HEK293 (cell line): ENCODE results near the gene CDC42EP3.

Experiments
- TCF7L2 ChIP-seq: IDR thresholded peaks from 2 replicates; pipeline ENCODE4 v1.6.1; 2011; ENCODE audit warnings: low read depth, mild to moderate bottlenecking, inconsistent platforms, low read length, moderate library complexity, borderline replicate concordance
- ZBTB1 ChIP-seq: fragments of 450-650 bp; formaldehyde crosslinking; IDR thresholded peaks from 2 replicates; pipeline ENCODE4 v1.5.1; 2016; ENCODE audit warnings: missing biosample characterization, missing genetic modification characterization
- ZBTB17 ChIP-seq: fragments of 450-650 bp; formaldehyde crosslinking; IDR thresholded peaks from 2 replicates; pipeline ENCODE4 v1.5.1; 2016; ENCODE audit warnings: missing biosample characterization, missing genetic modification characterization
- ZFP37 ChIP-seq: fragments of 450-650 bp; formaldehyde crosslinking; IDR thresholded peaks from 2 replicates; pipeline ENCODE4 v1.5.1; 2016; ENCODE audit warnings: missing biosample characterization, missing genetic modification characterization
- ZNF239 ChIP-seq: fragments of 450-650 bp; formaldehyde crosslinking; IDR thresholded peaks from 2 replicates; pipeline ENCODE4 v1.5.1; 2016; ENCODE audit warnings: missing biosample characterization, missing genetic modification characterization
- ZNF473 ChIP-seq: fragments of 450-650 bp; formaldehyde crosslinking; IDR thresholded peaks from 2 replicates; pipeline ENCODE4 v1.5.1; 2017; ENCODE audit warnings: missing biosample characterization, missing genetic modification characterization
- ZNF654 ChIP-seq: fragments of 450-650 bp; formaldehyde crosslinking; IDR thresholded peaks from 2 replicates; pipeline ENCODE4 v1.5.1; 2016; ENCODE audit warnings: low read depth, missing biosample characterization, missing genetic modification characterization
- TF ChIP-seq, protein P1 (sequence below): fragments of 450-650 bp; formaldehyde crosslinking; IDR thresholded peaks from 2 replicates; pipeline ENCODE4 v1.5.1; 2016; ENCODE audit warnings: missing biosample characterization, missing genetic modification characterization
- TF ChIP-seq, protein P2 (sequence below): fragments of 450-650 bp; formaldehyde crosslinking; IDR thresholded peaks from 2 replicates; pipeline ENCODE4 v1.5.1; 2016; ENCODE audit warnings: missing biosample characterization, missing genetic modification characterization
- TF ChIP-seq, protein P3 (sequence below): fragments of 450-650 bp; formaldehyde crosslinking; IDR thresholded peaks from 2 replicates; pipeline ENCODE4 v1.5.1; 2016; ENCODE audit warnings: missing biosample characterization, missing genetic modification characterization
- TF ChIP-seq, protein P4 (sequence below): fragments of 450-650 bp; formaldehyde crosslinking; optimal IDR thresholded peaks from 2 replicates; pipeline ENCODE3; 2016; ENCODE audit warnings: missing biosample characterization, mild to moderate bottlenecking, missing genetic modification characterization

DNA sequence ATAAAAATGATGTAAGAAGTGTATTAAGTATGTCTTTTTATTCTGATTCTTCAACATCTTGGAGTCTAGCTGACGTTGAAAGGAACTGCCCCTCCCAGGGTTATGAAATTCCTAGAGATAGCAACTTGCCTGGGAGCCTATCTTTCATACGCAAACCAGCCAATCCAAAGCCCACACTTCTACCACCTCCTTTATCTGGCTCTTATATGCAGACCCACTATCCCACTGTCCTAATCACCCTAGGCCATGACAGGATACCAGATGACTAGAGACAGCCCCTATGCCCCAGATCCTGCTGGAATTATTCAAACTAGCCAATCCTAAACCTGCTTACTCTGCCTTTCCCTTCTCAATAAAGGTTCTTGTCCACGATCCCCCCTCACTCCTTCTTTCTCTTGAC, 11.8 kb upstream of the CDC42EP3 start:
- no peak for TF ChIP-seq ZNF239 (tag by site-specific recombination)
- TF ChIP-seq, protein P1, sequence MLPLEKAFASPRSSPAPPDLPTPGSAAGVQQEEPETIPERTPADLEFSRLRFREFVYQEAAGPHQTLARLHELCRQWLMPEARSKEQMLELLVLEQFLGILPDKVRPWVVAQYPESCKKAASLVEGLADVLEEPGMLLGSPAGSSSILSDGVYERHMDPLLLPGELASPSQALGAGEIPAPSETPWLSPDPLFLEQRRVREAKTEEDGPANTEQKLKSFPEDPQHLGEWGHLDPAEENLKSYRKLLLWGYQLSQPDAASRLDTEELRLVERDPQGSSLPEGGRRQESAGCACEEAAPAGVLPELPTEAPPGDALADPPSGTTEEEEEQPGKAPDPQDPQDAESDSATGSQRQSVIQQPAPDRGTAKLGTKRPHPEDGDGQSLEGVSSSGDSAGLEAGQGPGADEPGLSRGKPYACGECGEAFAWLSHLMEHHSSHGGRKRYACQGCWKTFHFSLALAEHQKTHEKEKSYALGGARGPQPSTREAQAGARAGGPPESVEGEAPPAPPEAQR (tag by site-specific recombination): no peak
- TF ChIP-seq, protein P2, sequence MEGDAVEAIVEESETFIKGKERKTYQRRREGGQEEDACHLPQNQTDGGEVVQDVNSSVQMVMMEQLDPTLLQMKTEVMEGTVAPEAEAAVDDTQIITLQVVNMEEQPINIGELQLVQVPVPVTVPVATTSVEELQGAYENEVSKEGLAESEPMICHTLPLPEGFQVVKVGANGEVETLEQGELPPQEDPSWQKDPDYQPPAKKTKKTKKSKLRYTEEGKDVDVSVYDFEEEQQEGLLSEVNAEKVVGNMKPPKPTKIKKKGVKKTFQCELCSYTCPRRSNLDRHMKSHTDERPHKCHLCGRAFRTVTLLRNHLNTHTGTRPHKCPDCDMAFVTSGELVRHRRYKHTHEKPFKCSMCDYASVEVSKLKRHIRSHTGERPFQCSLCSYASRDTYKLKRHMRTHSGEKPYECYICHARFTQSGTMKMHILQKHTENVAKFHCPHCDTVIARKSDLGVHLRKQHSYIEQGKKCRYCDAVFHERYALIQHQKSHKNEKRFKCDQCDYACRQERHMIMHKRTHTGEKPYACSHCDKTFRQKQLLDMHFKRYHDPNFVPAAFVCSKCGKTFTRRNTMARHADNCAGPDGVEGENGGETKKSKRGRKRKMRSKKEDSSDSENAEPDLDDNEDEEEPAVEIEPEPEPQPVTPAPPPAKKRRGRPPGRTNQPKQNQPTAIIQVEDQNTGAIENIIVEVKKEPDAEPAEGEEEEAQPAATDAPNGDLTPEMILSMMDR (tag by site-specific recombination): no peak
- TF ChIP-seq, protein P3, sequence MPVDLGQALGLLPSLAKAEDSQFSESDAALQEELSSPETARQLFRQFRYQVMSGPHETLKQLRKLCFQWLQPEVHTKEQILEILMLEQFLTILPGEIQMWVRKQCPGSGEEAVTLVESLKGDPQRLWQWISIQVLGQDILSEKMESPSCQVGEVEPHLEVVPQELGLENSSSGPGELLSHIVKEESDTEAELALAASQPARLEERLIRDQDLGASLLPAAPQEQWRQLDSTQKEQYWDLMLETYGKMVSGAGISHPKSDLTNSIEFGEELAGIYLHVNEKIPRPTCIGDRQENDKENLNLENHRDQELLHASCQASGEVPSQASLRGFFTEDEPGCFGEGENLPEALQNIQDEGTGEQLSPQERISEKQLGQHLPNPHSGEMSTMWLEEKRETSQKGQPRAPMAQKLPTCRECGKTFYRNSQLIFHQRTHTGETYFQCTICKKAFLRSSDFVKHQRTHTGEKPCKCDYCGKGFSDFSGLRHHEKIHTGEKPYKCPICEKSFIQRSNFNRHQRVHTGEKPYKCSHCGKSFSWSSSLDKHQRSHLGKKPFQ (tag by site-specific recombination): no peak
- no peak for TF ChIP-seq ZBTB17 (tag by site-specific recombination)
- TF ChIP-seq, protein P4, sequence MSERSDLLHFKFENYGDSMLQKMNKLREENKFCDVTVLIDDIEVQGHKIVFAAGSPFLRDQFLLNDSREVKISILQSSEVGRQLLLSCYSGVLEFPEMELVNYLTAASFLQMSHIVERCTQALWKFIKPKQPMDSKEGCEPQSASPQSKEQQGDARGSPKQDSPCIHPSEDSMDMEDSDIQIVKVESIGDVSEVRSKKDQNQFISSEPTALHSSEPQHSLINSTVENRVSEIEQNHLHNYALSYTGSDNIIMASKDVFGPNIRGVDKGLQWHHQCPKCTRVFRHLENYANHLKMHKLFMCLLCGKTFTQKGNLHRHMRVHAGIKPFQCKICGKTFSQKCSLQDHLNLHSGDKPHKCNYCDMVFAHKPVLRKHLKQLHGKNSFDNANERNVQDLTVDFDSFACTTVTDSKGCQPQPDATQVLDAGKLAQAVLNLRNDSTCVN: no peak
- no peak for TF ChIP-seq ZNF654 (tag by site-specific recombination)
- no peak for TF ChIP-seq ZNF473 (tag by site-specific recombination)
- no peak for TF ChIP-seq ZBTB1 (tag by site-specific recombination)
- TF ChIP-seq TCF7L2: no peak
- no peak for TF ChIP-seq ZFP37 (tag by site-specific recombination)
